Activated CD4-positive, alpha-beta T cell treated with anti-CD3 and anti-CD28 coated beads for 48 hours (primary cell): Measurements from ENCODE around the gene CRYBA1.

Experiments used
- DNase-seq: peaks from one replicate; pipeline ENCODE4 v3.0.0-alpha.2; 2020

Gene CRYBA1

DNA sequence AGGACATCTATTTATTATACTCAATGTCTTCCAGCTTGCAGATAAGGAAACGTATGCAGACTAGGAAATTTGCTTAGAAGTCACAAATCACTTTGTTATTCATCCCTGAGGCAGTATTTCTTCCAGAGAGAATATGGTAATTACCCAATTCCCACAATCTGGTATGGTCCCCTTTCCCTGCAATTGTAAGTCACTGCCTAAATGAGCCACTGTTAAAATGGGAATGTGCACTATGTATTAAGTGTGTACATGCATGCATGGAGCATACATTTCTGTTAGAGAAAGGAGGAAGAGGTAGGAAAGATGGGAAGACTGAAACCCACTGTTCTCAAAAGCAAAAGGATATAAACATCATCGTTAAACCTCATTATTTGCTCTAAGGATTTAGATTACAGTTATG is 37.3 kb downstream of the CRYBA1 start:
- DNase-seq = no peak

DNA sequence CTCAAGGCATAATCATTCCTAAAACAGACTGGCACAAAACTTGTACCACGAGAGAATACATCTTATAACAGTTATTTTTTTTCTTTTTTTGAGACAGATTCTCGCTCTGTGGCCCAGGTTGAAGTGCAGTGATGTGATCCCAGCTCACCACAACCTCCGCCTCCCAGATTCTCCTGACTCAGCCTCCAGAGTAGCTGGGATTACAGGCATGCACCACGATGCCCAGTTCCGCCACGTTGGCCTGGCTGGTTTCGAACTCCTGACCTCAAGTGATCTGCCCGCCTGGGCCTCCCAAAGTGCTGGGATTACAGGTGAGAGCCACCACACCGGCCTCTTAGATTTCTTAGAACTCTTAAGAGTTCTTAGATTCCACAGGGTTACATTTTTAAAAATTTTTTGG is 43.2 kb downstream of the CRYBA1 start:
- no peak for DNase-seq

- no peak for DNase-seq
Observed at GRCh38 chr17:29291163-29291752, 44.6 kb downstream of the CRYBA1 start.

GRCh38 chr17:29292071-29292991 is 45.7 kb downstream of the CRYBA1 start:
- DNase-seq = peak; percentile 66

- peak; percentile 77 for DNase-seq
Observed at GRCh38 chr17:29292992-29293889, 46.6 kb downstream of the CRYBA1 start.

GRCh38 chr17:29293890-29294579 is 47.4 kb downstream of the CRYBA1 start, which contains the start of gene NUFIP2:
Gene NUFIP2, minus strand, starts transcription at chr17:29294148. Its CDS starts 89 bp downstream, at chr17:29294059.
- DNase-seq = peak; percentile 99

GRCh38 chr17:29294580-29294900 is 47.9 kb downstream of the CRYBA1 start:
- no peak for DNase-seq

DNA sequence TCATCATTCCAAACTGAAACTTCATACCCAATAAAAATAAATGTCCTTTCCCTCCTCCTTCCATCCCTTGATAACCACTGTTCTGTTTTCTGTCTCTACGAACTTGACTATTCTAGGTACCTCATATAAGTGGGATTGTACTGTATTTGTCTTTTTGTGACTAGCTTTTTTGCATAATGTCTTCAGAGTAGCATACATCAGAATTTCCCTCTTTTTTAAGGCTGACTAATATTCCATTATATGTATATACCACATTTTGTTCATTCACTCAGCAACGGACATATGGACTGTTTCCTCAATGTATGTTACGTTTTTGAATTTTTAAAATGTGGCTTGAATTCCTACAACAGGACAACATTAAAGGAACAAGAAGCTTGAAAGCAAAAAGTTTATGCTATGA is 48.8 kb downstream of the CRYBA1 start:
- no peak for DNase-seq

GRCh38 chr17:29299031-29299430 is 52.4 kb downstream of the CRYBA1 start:
- no peak for DNase-seq

GRCh38 chr17:29303386-29303785 is 56.7 kb downstream of the CRYBA1 start:
- DNase-seq = no peak
